B cell (primary cell): ENCODE measurements around the gene H1-8. TPM values are rescaled to one million over a fixed set of nuclear protein-coding genes. Genes with fewer than 3 reads are reported as not detected.

Source experiments
- ATAC-seq: fragments of 200-7000 bp; cut with Tn5 transposase; one replicate; pipeline ENCODE4 v1.10.0; 2021; ENCODE audit warnings: low read depth, mild to moderate bottlenecking, moderate number of reproducible peaks, moderate library complexity
- CTCF ChIA-PET: fragments of 350-600 bp; sonication (Branson Sonifier 250); formaldehyde crosslinking; loops from one replicate; lab custom pipeline; 2021; ENCODE audit warnings: antibody characterized with exemption, inconsistent platforms; lab: Charles Lee
- POLR2A ChIA-PET: fragments of 350-600 bp; sonication (Branson Sonifier 250); formaldehyde crosslinking; loops from one replicate; lab custom pipeline; 2021; ENCODE audit warnings: antibody characterized with exemption; lab: Charles Lee
- DNase-seq: peaks from one replicate; pipeline ENCODE4 v3.0.0; 2013
- H2AFZ ChIP-seq: 2 replicates; pipeline ENCODE4 v1.6.1; 2012; ENCODE audit warnings: mild to moderate bottlenecking, low read depth, low read length; ENCODE audit not compliant: insufficient read depth, poor library complexity, severe bottlenecking
- H3K27ac ChIP-seq, 2 donors: 1 replicate in 1 of 2; 2 replicates in 1 of 2; pipeline ENCODE4 v1.5.1; 2012 to 2013; ENCODE audit warnings: low read length in 2 of 2, mild to moderate bottlenecking in 2 of 2, moderate library complexity in 1 of 2
- H3K27me3 ChIP-seq, 4 experiments: fragments of 200-600 bp in 1 of 4; sonication (generic) in 1 of 4; replicated peaks in 1 of 4; 1 replicate in 2 of 4; 2 replicates in 2 of 4; pipeline versions ENCODE4 v1.6.1 to v1.7.0; 2013 to 2016; ENCODE audit warnings: low read length in 3 of 4, mild to moderate bottlenecking in 2 of 4, mixed read lengths in 1 of 4, moderate library complexity in 1 of 4; ENCODE audit not compliant: insufficient read depth in 4 of 4, control insufficient read depth in 3 of 4; ENCODE audit errors: control extremely low read depth in 1 of 4
- H3K36me3 ChIP-seq, 2 experiments: replicated peaks in 1 of 2; 1 replicate in 1 of 2; 2 replicates in 1 of 2; pipeline versions ENCODE4 v1.6.1 to v1.7.1; 2013; ENCODE audit warnings: low read length in 1 of 2; ENCODE audit not compliant: insufficient read depth in 2 of 2, control insufficient read depth in 1 of 2; ENCODE audit errors: control extremely low read depth in 1 of 2, extremely low read depth in 1 of 2
- H3K4me1 ChIP-seq, 2 donors: fragments of 200-600 bp in 1 of 2; sonication (generic) in 1 of 2; 1 replicate in 1 of 2; 2 replicates in 1 of 2; pipeline versions ENCODE4 v1.5.1 to v1.6.1; 2013 to 2017; ENCODE audit warnings: low read length in 2 of 2; ENCODE audit not compliant: control insufficient read depth in 2 of 2, insufficient read depth in 2 of 2
- H3K4me2 ChIP-seq: replicated peaks from 2 replicates; pipeline ENCODE3; 2012; ENCODE audit warnings: mild to moderate bottlenecking, low read depth, low read length; ENCODE audit not compliant: poor library complexity, severe bottlenecking
- H3K4me3 ChIP-seq, 5 experiments: fragments of 200-600 bp in 1 of 5; sonication (generic) in 1 of 5; 1 replicate in 3 of 5; 2 replicates in 2 of 5; pipeline versions ENCODE4 v1.5.1 to v1.7.0; 2011 to 2016; ENCODE audit warnings: low read length in 4 of 5, mild to moderate bottlenecking in 4 of 5, low read depth in 2 of 5, control low read depth in 1 of 5, moderate library complexity in 1 of 5; ENCODE audit not compliant: insufficient read depth in 1 of 5; ENCODE audit errors: control extremely low read depth in 1 of 5, extremely low read depth in 1 of 5
- H3K79me2 ChIP-seq: fragments of 200-600 bp; sonication (generic); one replicate; pipeline ENCODE4 v1.6.0; 2016; ENCODE audit warnings: low read length; ENCODE audit not compliant: control insufficient read depth, insufficient read depth
- H3K9ac ChIP-seq: fragments of 200-600 bp; sonication (generic); 2 replicates; pipeline ENCODE4 v1.6.1; 2017; ENCODE audit warnings: mild to moderate bottlenecking, low read length, moderate library complexity
- H3K9me3 ChIP-seq, 3 donors: one replicate each; pipeline versions ENCODE4 v1.6.1 to v1.7.1; 2013; ENCODE audit warnings: low read length in 2 of 3; ENCODE audit not compliant: control insufficient read depth in 2 of 3, insufficient read depth in 1 of 3; ENCODE audit errors: control extremely low read depth in 1 of 3
- H4K20me1 ChIP-seq: 2 replicates; pipeline ENCODE4 v1.6.0; 2012; ENCODE audit warnings: mild to moderate bottlenecking, low read length; ENCODE audit not compliant: insufficient read depth, control insufficient read depth, poor library complexity, severe bottlenecking
- H3K27ac Mint-ChIP-seq: one replicate; pipeline ENCODE4 v1.8.0; 2021; ENCODE audit warnings: mixed read lengths
- H3K27me3 Mint-ChIP-seq: one replicate; pipeline ENCODE4 v1.8.0; 2021; ENCODE audit warnings: mixed read lengths
- H3K4me1 Mint-ChIP-seq: one replicate; pipeline ENCODE4 v1.8.0; 2021; ENCODE audit warnings: mixed read lengths
- H3K4me3 Mint-ChIP-seq: one replicate; pipeline ENCODE4 v1.8.0; 2021; ENCODE audit warnings: mixed read lengths
- H3K9me3 Mint-ChIP-seq: one replicate; pipeline ENCODE4 v1.8.0; 2022; ENCODE audit warnings: mixed read lengths; ENCODE audit not compliant: insufficient read depth
- EZH2 ChIP-seq: IDR thresholded peaks from 2 replicates; pipeline ENCODE4 v1.6.1; 2012; ENCODE audit warnings: borderline replicate concordance, low read depth, mild to moderate bottlenecking, moderate library complexity, low read length; ENCODE audit not compliant: insufficient read depth, poor library complexity, severe bottlenecking
- WGBS: methylation state at CpG from one replicate; pipeline ENCODE4 v1.1.5; 2013; ENCODE audit warnings: missing lambda C conversion rate; ENCODE audit not compliant: insufficient coverage; 5-methylcytosine and 5-hydroxymethylcytosine counted together
- intact Hi-C: fragments of 100-400 bp; cut with micrococcal nuclease; formaldehyde crosslinking; loops from one replicate; pipeline ENCODE4 v1.10.0; 2022
- polyA plus RNA-seq: library from polyadenylated mRNA; depleted of rRNA; stranded (reverse); fragments of >200 nt; gene quantifications from 2 replicates; pipeline ENCODE4 v1.2.3, GENCODE V29; 2012
- total RNA-seq, 2 donors: library from RNA; stranded (reverse); fragments of 120-200 nt in 1 of 2; gene quantifications; 1 replicate in 1 of 2; 2 replicates in 1 of 2; pipeline versions ENCODE4 v1.2.3 to v1.2.4, GENCODE V29; 2013 to 2022
- TF ChIP-seq, protein P1 (sequence below): fragments of 200-600 bp; IDR thresholded peaks from one replicate; pipeline ENCODE4 v1.8.0; 2022; ENCODE audit warnings: antibody characterized with exemption, mild to moderate bottlenecking

Gene H1-8
- total and polyA plus RNA-seq, 2 donors (not counting 1 experiment from before 2014, with no cell fraction given): not detected

DNA sequence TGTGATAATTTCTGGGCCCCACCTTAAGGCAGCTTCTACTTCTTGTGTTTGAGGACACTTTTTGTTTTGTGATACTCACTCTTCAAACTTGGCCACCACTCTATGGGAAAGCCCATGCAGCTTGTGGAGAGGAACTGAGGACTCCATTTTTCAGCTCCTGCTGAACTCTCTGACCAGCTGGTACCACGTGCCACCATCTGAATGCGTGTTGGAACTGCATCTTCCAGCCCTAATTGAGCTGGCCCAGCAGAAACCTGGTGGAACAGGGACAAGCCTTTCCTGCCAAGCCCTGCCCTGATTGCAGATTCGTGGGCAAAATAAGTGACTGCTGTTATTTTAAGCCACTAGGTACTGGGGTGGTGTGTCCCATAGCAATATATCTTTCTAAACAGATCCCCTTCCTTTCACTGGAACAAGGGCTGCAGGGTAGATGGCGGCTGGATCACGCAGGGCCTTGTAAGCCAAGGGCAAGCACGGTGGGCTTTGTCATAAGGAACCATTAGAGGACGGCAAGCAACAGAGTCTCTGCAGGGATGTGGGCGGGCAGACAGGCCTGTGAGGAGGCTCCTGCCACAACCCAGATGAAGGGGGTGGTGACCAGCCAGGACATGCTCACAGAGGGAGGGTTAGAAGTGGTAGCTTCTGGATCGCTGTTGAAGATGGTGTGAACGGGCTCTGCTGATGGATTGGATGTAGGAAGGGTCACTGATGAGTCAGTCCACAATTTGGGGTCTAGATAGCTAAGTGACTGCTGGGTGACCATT, 9.5 kb downstream of the H1-8 start:
- intact Hi-C loops: no loop called here
- ChIA-PET POLR2A (no interaction called here), CTCF (interaction anchor here (1.3 kb wide), 1 partner anchor 62 kb away, joined by 4 read pairs; no protein-coding TSS in a partner anchor)
- H2AFZ ChIP-seq: no peak overlapping the region
- 87% methylated on average over 10 of the region's 10 CpGs for WGBS
- H3K27me3 ChIP-seq: peaks cover 0 to 22% (median 2%) of the 10 kb centered on the region in 4 experiments
- DNase-seq (no peak), ATAC-seq (no peak)
- no peak overlapping the region for H3K4me2 ChIP-seq
- no peaks in the 10 kb centered on the region for H4K20me1 ChIP-seq
- TF ChIP-seq, protein P1, sequence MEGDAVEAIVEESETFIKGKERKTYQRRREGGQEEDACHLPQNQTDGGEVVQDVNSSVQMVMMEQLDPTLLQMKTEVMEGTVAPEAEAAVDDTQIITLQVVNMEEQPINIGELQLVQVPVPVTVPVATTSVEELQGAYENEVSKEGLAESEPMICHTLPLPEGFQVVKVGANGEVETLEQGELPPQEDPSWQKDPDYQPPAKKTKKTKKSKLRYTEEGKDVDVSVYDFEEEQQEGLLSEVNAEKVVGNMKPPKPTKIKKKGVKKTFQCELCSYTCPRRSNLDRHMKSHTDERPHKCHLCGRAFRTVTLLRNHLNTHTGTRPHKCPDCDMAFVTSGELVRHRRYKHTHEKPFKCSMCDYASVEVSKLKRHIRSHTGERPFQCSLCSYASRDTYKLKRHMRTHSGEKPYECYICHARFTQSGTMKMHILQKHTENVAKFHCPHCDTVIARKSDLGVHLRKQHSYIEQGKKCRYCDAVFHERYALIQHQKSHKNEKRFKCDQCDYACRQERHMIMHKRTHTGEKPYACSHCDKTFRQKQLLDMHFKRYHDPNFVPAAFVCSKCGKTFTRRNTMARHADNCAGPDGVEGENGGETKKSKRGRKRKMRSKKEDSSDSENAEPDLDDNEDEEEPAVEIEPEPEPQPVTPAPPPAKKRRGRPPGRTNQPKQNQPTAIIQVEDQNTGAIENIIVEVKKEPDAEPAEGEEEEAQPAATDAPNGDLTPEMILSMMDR: no peak
- TF ChIP-seq EZH2: no peak
- H3K4me3 ChIP-seq: no peak overlapping the region
- no peaks in the 10 kb centered on the region for H3K36me3 ChIP-seq
- Mint-ChIP-seq H3K27me3 (peaks cover 13% of the 10 kb centered on the region), H3K9me3 (no peaks in the 10 kb centered on the region), H3K27ac (no peak overlapping the region), H3K4me1 (peaks cover 8% of the 10 kb centered on the region), H3K4me3 (no peak overlapping the region)
- H3K9ac ChIP-seq: no peak overlapping the region
- no peaks in the 10 kb centered on the region for H3K79me2 ChIP-seq
- no peaks in the 10 kb centered on the region for H3K9me3 ChIP-seq
- H3K4me1 ChIP-seq: no peaks in the 10 kb centered on the region
- H3K27ac ChIP-seq: no peak overlapping the region

DNA sequence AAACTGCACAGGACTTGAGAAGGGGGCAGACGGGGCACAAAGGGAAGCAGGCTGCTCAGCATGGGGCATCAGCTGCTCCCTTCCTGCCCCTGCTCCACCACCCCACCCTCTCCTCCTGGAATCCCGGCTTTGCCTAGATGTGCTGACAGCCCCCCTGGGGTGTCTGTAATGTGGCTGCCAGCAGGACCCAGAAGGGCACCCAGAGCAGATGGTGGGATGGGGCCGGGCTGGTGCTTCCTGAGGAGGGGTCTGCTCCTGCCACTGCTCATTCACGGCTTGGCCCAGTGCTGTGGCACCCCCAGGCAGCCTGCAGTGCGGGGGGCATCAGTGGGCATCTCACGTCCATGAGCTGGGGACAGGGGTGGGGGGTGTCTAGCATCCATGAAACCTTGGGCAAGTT, 10.2 kb downstream of the H1-8 start:
- H3K9ac ChIP-seq: no peak overlapping the region
- TF ChIP-seq EZH2: no peak
- TF ChIP-seq, protein P1: no peak
- DNase-seq (no peak), ATAC-seq (no peak)
- H3K4me2 ChIP-seq: no peak overlapping the region
- peaks cover 0 to 23% (median 2%) of the 10 kb centered on the region in 4 experiments for H3K27me3 ChIP-seq
- Mint-ChIP-seq H3K4me1 (peaks cover 8% of the 10 kb centered on the region), H3K27me3 (peaks cover 16% of the 10 kb centered on the region), H3K4me3 (no peak overlapping the region), H3K9me3 (no peaks in the 10 kb centered on the region), H3K27ac (no peak overlapping the region)
- H3K4me1 ChIP-seq: no peaks in the 10 kb centered on the region
- H3K36me3 ChIP-seq: no peaks in the 10 kb centered on the region
- no peaks in the 10 kb centered on the region for H4K20me1 ChIP-seq
- ChIA-PET CTCF (interaction anchor here (1.3 kb wide), 2 partner anchors 27 to 63 kb away, joined by 4 read pairs; no protein-coding TSS in a partner anchor), POLR2A (interaction anchor here (0.6 kb wide), 1 partner anchor 77 kb away, joined by 4 read pairs; no protein-coding TSS in a partner anchor)
- intact Hi-C loops: no loop called here
- H3K4me3 ChIP-seq: no peak overlapping the region
- no peaks in the 10 kb centered on the region for H3K9me3 ChIP-seq
- H2AFZ ChIP-seq: no peak overlapping the region
- 71% methylated on average over 5 of the region's 6 CpGs for WGBS
- no peak overlapping the region for H3K27ac ChIP-seq
- no peaks in the 10 kb centered on the region for H3K79me2 ChIP-seq
